Liver (tissue), 9 donors: Measurements from ENCODE around the gene RASAL2. TPM values are rescaled to one million over a fixed set of nuclear protein-coding genes. Genes with fewer than 3 reads are reported as not detected.
A peak's percentile ranks its signal among the peaks of the same experiment; 100 is the strongest.

Experiments
- DNase-seq: peaks from one replicate; pipeline ENCODE4 v3.0.0-alpha.2; 2017; ENCODE audit warnings: low spot score
- H3K27ac ChIP-seq, 2 donors: one replicate each; pipeline ENCODE4 v1.7.0; 2013; ENCODE audit warnings: inconsistent platforms in 2 of 2, low read length in 2 of 2, control low read depth in 1 of 2, low read depth in 1 of 2, mild to moderate bottlenecking in 1 of 2
- H3K27me3 ChIP-seq, 4 donors: one replicate each; pipeline versions ENCODE4 v1.6.1 to v1.7.0; 2013; ENCODE audit warnings: low read length in 3 of 4, inconsistent platforms in 1 of 4, mild to moderate bottlenecking in 1 of 4, moderate library complexity in 1 of 4; ENCODE audit not compliant: control insufficient read depth in 4 of 4, insufficient read depth in 4 of 4
- H3K36me3 ChIP-seq, 4 donors: one replicate each; pipeline versions ENCODE4 v1.6.1 to v1.7.0; 2013; ENCODE audit warnings: low read length in 3 of 4, mild to moderate bottlenecking in 3 of 4, low read depth in 1 of 4, moderate library complexity in 1 of 4; ENCODE audit not compliant: control insufficient read depth in 4 of 4, insufficient read depth in 3 of 4
- H3K4me1 ChIP-seq, 4 donors: one replicate each; pipeline versions ENCODE4 v1.6.1 to v1.7.0; 2013; ENCODE audit warnings: low read length in 3 of 4, mild to moderate bottlenecking in 3 of 4, moderate library complexity in 1 of 4; ENCODE audit not compliant: control insufficient read depth in 4 of 4, insufficient read depth in 4 of 4
- H3K4me3 ChIP-seq, 3 donors: one replicate each; pipeline versions ENCODE4 v1.6.1 to v1.7.0; 2013; ENCODE audit warnings: low read length in 3 of 3, control low read depth in 1 of 3, low read depth in 1 of 3, mild to moderate bottlenecking in 1 of 3
- H3K9ac ChIP-seq, 2 donors: one replicate each; pipeline ENCODE4 v1.7.0; 2013; ENCODE audit warnings: low read length in 2 of 2, mild to moderate bottlenecking in 2 of 2, moderate library complexity in 2 of 2, control low read depth in 1 of 2, low read depth in 1 of 2
- H3K9me3 ChIP-seq, 4 donors: one replicate each; pipeline versions ENCODE4 v1.6.1 to v1.7.0; 2013; ENCODE audit warnings: low read length in 3 of 4; ENCODE audit not compliant: control insufficient read depth in 4 of 4
- CTCF ChIP-seq: fragments of 150-350 bp; IDR thresholded peaks from 2 replicates; pipeline ENCODE4 v1.5.1; 2017; ENCODE audit warnings: improper control_type of control experiment, low read depth, low read length; ENCODE audit not compliant: missing input control
- EGR1 ChIP-seq, 2 donors: IDR thresholded peaks; 2 replicates each; pipeline ENCODE4 v1.6.1; 2016 to 2018; ENCODE audit warnings: antibody characterized with exemption in 2 of 2, low read depth in 2 of 2
- HNF4A ChIP-seq, 2 donors: conservative IDR thresholded peaks; 2 replicates each; pipeline ENCODE4 v1.6.1; 2016; ENCODE audit warnings: antibody characterized with exemption in 2 of 2, mild to moderate bottlenecking in 2 of 2
- JUND ChIP-seq, 2 donors: IDR thresholded peaks; 2 replicates each; pipeline ENCODE4 v1.6.1; 2016; ENCODE audit warnings: antibody characterized with exemption in 2 of 2
- RAD21 ChIP-seq, 2 donors: IDR thresholded peaks; 2 replicates each; pipeline ENCODE4 v1.6.1; 2016; ENCODE audit warnings: antibody characterized with exemption in 2 of 2, mild to moderate bottlenecking in 2 of 2
- TAF1 ChIP-seq: conservative IDR thresholded peaks from 2 replicates; pipeline ENCODE4 v1.6.1; 2016; ENCODE audit warnings: antibody characterized with exemption, mild to moderate bottlenecking
- WGBS: extraction: QIAGEN DNeasy Blood & Tissue Kit; methylation state at CpG from one replicate; pipeline ENCODE4 v1.1.7; 2013; 5-methylcytosine and 5-hydroxymethylcytosine counted together
- polyA plus RNA-seq, 2 donors: library from polyadenylated mRNA; stranded (reverse) in 1 of 2; unstranded in 1 of 2; fragments of 200-250 nt in 1 of 2; fragments of >200 nt in 1 of 2; fragmentation: Nextera tagmentation in 1 of 2; extraction: Ambion mirVana in 1 of 2; gene quantifications; one replicate each; pipeline versions ENCODE4 v1.2.1 to v1.2.3, GENCODE V29; 2013 to 2015
- total RNA-seq, 2 donors: library from RNA; depleted of rRNA; stranded (reverse); fragments of >200 nt; gene quantifications; one replicate each; pipeline ENCODE4 v1.2.3, GENCODE V29; 2014
- TF ChIP-seq, protein P1 (sequence below): IDR thresholded peaks from 2 replicates; pipeline ENCODE4 v1.6.1; 2016; ENCODE audit warnings: antibody characterized with exemption
- donor health status: healthy.
- donor health status: healthy.
- donor health status: healthy.
- donor health status: healthy.
- donor health status: healthy.

RASAL2 gene
- total and polyA plus RNA-seq, 4 donors: 1.8 to 8.1 (median 4.1) TPM

GRCh38 chr1:178277793-178278530 is 184.1 kb downstream of the RASAL2 start:
- no peak overlapping the region for H3K27ac ChIP-seq
- 90% methylated on average over 4 of the region's 4 CpGs for WGBS
- H3K27me3 ChIP-seq: no peaks in the 10 kb centered on the region

DNA sequence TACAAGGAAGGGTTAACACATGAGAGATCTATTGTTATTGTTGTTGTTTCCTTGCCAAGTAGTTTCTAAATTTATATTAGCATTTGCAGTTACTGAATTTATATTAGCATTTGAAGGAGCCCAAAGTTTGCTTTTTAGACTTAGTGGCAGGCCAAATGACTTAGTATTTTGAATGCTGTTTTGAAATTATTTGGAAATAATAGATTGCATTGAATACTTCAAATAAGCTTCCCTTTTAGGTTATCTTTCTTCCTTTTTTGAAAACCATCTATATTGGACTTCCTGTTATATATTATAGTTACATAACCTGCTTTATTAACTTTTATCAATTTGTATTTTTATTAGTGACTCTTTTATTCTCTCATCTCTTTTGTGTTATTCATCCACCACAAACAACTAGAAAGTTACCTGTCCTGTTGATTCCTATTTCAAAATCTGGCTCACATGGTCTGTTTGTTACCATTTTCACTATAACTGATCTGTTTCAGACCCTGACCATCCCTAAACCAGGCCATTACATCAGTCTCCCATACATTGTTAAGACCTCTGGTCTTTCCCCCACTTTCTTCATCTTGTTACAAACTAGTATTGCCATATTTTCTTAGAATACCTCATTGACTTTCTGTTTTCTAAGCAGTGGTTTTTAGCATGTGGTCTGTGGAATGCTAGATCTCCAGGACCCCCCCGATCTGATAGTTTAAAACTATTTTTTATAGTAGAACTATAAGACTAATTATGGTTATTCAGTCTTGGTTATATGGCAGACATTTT is 185.2 kb downstream of the RASAL2 start:
- Histone ChIP-seq H3K4me1 (no peaks in the 10 kb centered on the region), H3K36me3 (no peaks in the 10 kb centered on the region), H3K9me3 (peaks cover 0 to 2% (median 0%) of the 10 kb centered on the region in 4 donors), H3K27ac (no peak overlapping the region), H3K27me3 (no peaks in the 10 kb centered on the region), H3K9ac (no peak overlapping the region), H3K4me3 (no peak overlapping the region)
- TF ChIP-seq CTCF: no peak
- DNase-seq: no peak
- WGBS: 94% methylated on average over 1 of the region's 1 CpG

More at GRCh38 chr1:178277793-178278530, 184.1 kb downstream of the RASAL2 start:
- Histone ChIP-seq H3K36me3 (no peaks in the 10 kb centered on the region), H3K9me3 (peaks cover 0 to 2% (median 0%) of the 10 kb centered on the region in 4 donors), H3K9ac (no peak overlapping the region), H3K4me3 (no peak overlapping the region), H3K4me1 (no peaks in the 10 kb centered on the region)
- no peak for DNase-seq
- no peak for TF ChIP-seq HNF4A (conservative IDR thresholded peaks at IDR 0.05)
- TF ChIP-seq EGR1 (IDR thresholded peaks at IDR 0.05; ENCODE audit: low read depth in 2 of 2): no peak
- no peak for TF ChIP-seq JUND (IDR thresholded peaks at IDR 0.05)
- TF ChIP-seq TAF1: no peak
- TF ChIP-seq, protein P1, sequence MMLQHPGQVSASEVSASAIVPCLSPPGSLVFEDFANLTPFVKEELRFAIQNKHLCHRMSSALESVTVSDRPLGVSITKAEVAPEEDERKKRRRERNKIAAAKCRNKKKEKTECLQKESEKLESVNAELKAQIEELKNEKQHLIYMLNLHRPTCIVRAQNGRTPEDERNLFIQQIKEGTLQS: no peak

DNA sequence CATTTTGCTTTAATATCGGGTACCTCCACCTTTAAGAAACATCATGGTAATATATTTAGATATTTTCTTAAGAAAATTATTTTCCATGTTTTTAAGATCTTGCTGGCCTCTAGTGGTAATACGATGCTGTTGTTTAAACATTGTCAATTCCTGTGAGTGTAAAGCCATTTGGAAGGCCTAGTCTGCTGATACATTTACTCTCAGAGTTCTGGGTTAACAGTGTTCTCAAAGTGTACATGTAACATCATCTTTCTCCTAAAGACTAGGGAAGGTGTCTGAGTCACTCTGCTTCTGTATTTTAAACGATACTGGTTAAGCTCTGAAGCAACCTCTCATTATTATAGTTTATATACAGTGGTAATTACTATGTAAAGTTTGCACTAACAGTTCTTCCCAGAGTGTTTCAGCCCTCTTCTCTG is 189.1 kb downstream of the RASAL2 start:
- WGBS: 41% methylated on average over 3 of the region's 3 CpGs
- Histone ChIP-seq H3K27ac (no peak overlapping the region), H3K4me3 (no peak overlapping the region), H3K36me3 (no peaks in the 10 kb centered on the region), H3K4me1 (no peaks in the 10 kb centered on the region), H3K27me3 (no peaks in the 10 kb centered on the region), H3K9me3 (no peaks in the 10 kb centered on the region), H3K9ac (no peak overlapping the region)
- no peak for DNase-seq
- TF ChIP-seq CTCF (peak; percentile 43), RAD21 (IDR thresholded peaks at IDR 0.05) (peak; percentile 70 to 78), EGR1 (IDR thresholded peaks at IDR 0.05; ENCODE audit: low read depth in 2 of 2) (no peak)
